ENCODE results near the gene PGLYRP2.

DNA sequence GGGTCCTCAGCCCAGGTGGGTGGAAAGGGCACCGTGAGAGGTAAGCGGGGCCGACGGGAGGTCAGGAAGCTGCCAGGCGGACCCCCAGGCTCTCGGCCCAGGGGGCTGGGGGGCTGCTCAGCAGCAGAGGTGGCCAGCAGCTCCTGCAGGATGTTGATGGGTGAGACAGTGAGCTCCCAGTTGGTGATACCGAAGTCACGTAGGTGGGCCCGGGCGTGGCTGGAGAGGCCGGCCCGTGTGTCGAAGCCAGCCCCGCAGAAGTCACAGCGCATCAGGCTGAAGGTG is 42.5 kb downstream of the PGLYRP2 start:
- TF ChIP-seq, protein P1, sequence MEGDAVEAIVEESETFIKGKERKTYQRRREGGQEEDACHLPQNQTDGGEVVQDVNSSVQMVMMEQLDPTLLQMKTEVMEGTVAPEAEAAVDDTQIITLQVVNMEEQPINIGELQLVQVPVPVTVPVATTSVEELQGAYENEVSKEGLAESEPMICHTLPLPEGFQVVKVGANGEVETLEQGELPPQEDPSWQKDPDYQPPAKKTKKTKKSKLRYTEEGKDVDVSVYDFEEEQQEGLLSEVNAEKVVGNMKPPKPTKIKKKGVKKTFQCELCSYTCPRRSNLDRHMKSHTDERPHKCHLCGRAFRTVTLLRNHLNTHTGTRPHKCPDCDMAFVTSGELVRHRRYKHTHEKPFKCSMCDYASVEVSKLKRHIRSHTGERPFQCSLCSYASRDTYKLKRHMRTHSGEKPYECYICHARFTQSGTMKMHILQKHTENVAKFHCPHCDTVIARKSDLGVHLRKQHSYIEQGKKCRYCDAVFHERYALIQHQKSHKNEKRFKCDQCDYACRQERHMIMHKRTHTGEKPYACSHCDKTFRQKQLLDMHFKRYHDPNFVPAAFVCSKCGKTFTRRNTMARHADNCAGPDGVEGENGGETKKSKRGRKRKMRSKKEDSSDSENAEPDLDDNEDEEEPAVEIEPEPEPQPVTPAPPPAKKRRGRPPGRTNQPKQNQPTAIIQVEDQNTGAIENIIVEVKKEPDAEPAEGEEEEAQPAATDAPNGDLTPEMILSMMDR (IDR thresholded peaks at IDR 0.05) = no peak
- TF ChIP-seq POLR2A (IDR thresholded peaks at IDR 0.05) = no peak

Measured in adrenal gland (tissue), 5 donors.